Sigmoid colon (tissue), 7 donors: ENCODE results near the gene DPYSL3. TPM values are rescaled to one million over a fixed set of nuclear protein-coding genes. Genes with fewer than 3 reads are reported as not detected.

Experiments used
- DNase-seq: peaks from one replicate; pipeline ENCODE4 v3.0.0-alpha.2; 2019
- H3K27ac ChIP-seq, 4 donors: fragments of 200-600 bp; sonication (generic); one replicate each; pipeline ENCODE4 v1.5.1; 2016 to 2019; ENCODE audit warnings: mild to moderate bottlenecking in 1 of 4
- H3K27me3 ChIP-seq, 3 donors: fragments of 200-600 bp; sonication (generic); one replicate each; pipeline ENCODE4 v1.5.1; 2019; ENCODE audit warnings: mild to moderate bottlenecking in 1 of 3
- H3K36me3 ChIP-seq, 4 donors: fragments of 200-600 bp; sonication (generic); one replicate each; pipeline ENCODE4 v1.5.1; 2016 to 2019
- H3K4me1 ChIP-seq, 4 donors: fragments of 200-600 bp; sonication (generic); one replicate each; pipeline ENCODE4 v1.5.1; 2017 to 2019
- H3K4me3 ChIP-seq, 4 donors: fragments of 200-600 bp; sonication (generic); one replicate each; pipeline ENCODE4 v1.5.1; 2017 to 2019; ENCODE audit warnings: mild to moderate bottlenecking in 2 of 4, moderate library complexity in 1 of 4
- H3K9me3 ChIP-seq, 4 donors: fragments of 200-600 bp in 3 of 4; sonication (generic) in 3 of 4; one replicate each; pipeline versions ENCODE4 v1.5.1 to v1.6.1; 2013 to 2019
- CTCF ChIP-seq, 4 experiments: fragments of 450-650 bp in 3 of 4; fragments of 200-600 bp in 1 of 4; IDR thresholded peaks; one replicate each; pipeline ENCODE4 v1.5.1; 2016 to 2019; ENCODE audit warnings: antibody characterized with exemption in 4 of 4, mild to moderate bottlenecking in 3 of 4, moderate library complexity in 2 of 4
- EP300 ChIP-seq, 4 donors: sonication (generic); formaldehyde crosslinking; IDR thresholded peaks; one replicate each; pipeline ENCODE4 v1.6.1; 2017; ENCODE audit warnings: antibody characterized with exemption in 4 of 4
- POLR2A ChIP-seq, 2 donors: fragments of 450-650 bp; IDR thresholded peaks; one replicate each; pipeline ENCODE4 v1.6.1; 2016; ENCODE audit warnings: antibody characterized with exemption in 2 of 2, mild to moderate bottlenecking in 2 of 2, moderate library complexity in 2 of 2
- POLR2AphosphoS5 ChIP-seq, 4 donors: sonication (generic); formaldehyde crosslinking; IDR thresholded peaks; one replicate each; pipeline ENCODE4 v1.6.1; 2017; ENCODE audit warnings: antibody characterized with exemption in 4 of 4
- WGBS, 2 donors: extraction: QIAGEN DNeasy Blood & Tissue Kit; methylation state at CpG; one replicate each; pipeline ENCODE4 v1.1.7; 2013; 5-methylcytosine and 5-hydroxymethylcytosine counted together
- intact Hi-C: fragments of 100-400 bp; cut with DNase I; formaldehyde crosslinking; loops from one replicate; pipeline ENCODE4 v1.15.1; 2023
- polyA plus RNA-seq, 3 donors: library from polyadenylated mRNA; stranded (reverse); fragments of 200-250 nt; gene quantifications; one replicate each; pipeline ENCODE4 v1.2.3, GENCODE V29; 2013
- total RNA-seq, 4 donors: library from RNA; depleted of rRNA; stranded (reverse); fragments of >200 nt; gene quantifications; one replicate each; pipeline ENCODE4 v1.1.0, GENCODE V29; 2016
- donor health status: healthy with polysubstance abuse.
- donor health status: Bipolar disorder and iron deficiency.
- donor health status: healthy.

DPYSL3 gene
- total and polyA plus RNA-seq, 7 donors, result 4.2 to 343 (median 149) TPM

GRCh38 chr5:147426640-147427327 is 83.1 kb downstream of the DPYSL3 start:
- H3K9me3 ChIP-seq, result no peaks in the 10 kb centered on the region
- peak overlapping the region; percentile 10 to 78 (median 74) for H3K27ac ChIP-seq
- 64 to 80% methylated on average over 3 of the region's 3 CpGs for WGBS, 2 donors
- H3K4me3 ChIP-seq, result no peak overlapping the region
- intact Hi-C loops, result no loop called here
- H3K27me3 ChIP-seq, result no peaks in the 10 kb centered on the region
- TF ChIP-seq POLR2AphosphoS5 (IDR thresholded peaks at IDR 0.05) (no peak), CTCF (IDR thresholded peaks at IDR 0.05) (no peak), POLR2A (IDR thresholded peaks at IDR 0.05) (no peak), EP300 (IDR thresholded peaks at IDR 0.05) (no peak)
- peaks cover 0 to 59% (median 58%) of the 10 kb centered on the region in 4 donors for H3K4me1 ChIP-seq
- DNase-seq, result no peak
- H3K36me3 ChIP-seq, result peaks cover 0 to 17% (median 4%) of the 10 kb centered on the region in 4 donors

GRCh38 chr5:147418613-147419012 is 91.3 kb downstream of the DPYSL3 start:
- TF ChIP-seq EP300 (IDR thresholded peaks at IDR 0.05) (no peak), CTCF (IDR thresholded peaks at IDR 0.05) (no peak), POLR2A (IDR thresholded peaks at IDR 0.05) (no peak), POLR2AphosphoS5 (IDR thresholded peaks at IDR 0.05) (no peak)
- DNase-seq, result no peak
- WGBS, 2 donors, result 65 to 82% methylated on average over 2 of the region's 2 CpGs
- Histone ChIP-seq H3K27me3 (no peaks in the 10 kb centered on the region), H3K36me3 (peaks cover 2 to 27% (median 15%) of the 10 kb centered on the region in 4 donors), H3K9me3 (no peaks in the 10 kb centered on the region), H3K4me3 (no peak overlapping the region), H3K4me1 (peaks cover 0 to 70% (median 61%) of the 10 kb centered on the region in 4 donors), H3K27ac (peak overlapping the region; percentile 68 to 94 (median 89))
- intact Hi-C loops, result no loop called here

DNA sequence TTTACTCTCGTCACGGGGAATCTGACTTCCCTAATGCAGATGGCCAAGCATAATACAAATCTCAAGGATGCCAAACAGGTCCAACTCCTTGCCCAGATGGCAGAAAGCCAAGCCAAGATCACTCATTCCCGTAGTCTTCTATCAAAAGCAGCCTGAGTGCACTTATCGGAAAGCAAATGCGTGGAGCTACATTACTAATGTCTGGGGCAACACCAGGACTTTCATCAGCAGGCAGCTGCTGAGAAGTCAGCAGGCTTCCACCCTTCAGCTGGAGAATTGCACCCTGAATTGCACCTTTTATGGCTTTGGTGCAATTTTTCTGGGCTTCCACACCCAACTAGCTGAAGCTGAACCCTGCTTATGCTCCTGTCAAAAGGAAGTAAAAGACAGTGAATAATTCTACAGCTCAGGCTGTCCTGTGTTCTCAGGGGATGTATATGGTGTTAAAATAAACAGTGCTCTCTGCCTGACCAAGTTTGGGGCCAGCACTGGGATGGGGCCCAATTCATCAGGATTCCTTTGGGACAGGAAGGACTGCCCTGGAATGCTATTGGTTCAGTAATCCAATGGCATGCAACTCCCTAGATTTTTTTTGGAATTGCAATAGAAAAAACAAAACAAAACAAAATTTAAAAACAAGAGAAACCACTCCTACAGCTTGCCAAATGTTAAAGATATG is 92.6 kb downstream of the DPYSL3 start:
- intact Hi-C loops, result no loop called here
- peak; percentile 75 for DNase-seq
- H3K4me1 ChIP-seq, result peaks cover 0 to 84% (median 74%) of the 10 kb centered on the region in 4 donors
- WGBS, 2 donors, result 12 to 48% methylated on average over 5 of the region's 5 CpGs
- H3K36me3 ChIP-seq, result peaks cover 0 to 35% (median 17%) of the 10 kb centered on the region in 4 donors
- no peaks in the 10 kb centered on the region for H3K27me3 ChIP-seq
- peak overlapping the region; percentile 68 to 94 (median 89) for H3K27ac ChIP-seq
- no peak overlapping the region for H3K4me3 ChIP-seq
- no peaks in the 10 kb centered on the region for H3K9me3 ChIP-seq
- TF ChIP-seq EP300 (IDR thresholded peaks at IDR 0.05) (peak in 2 of 4 donors; percentile 66 to 68), CTCF (IDR thresholded peaks at IDR 0.05) (no peak), POLR2AphosphoS5 (IDR thresholded peaks at IDR 0.05) (peak; percentile 25 to 79 (median 38)), POLR2A (IDR thresholded peaks at IDR 0.05) (no peak)

GRCh38 chr5:147415651-147416050 is 94.2 kb downstream of the DPYSL3 start:
- no peaks in the 10 kb centered on the region for H3K9me3 ChIP-seq
- H3K27ac ChIP-seq, result peak overlapping the region; percentile 68 to 94 (median 89)
- intact Hi-C loops, result no loop called here
- peaks cover 0 to 40% (median 17%) of the 10 kb centered on the region in 4 donors for H3K36me3 ChIP-seq
- no peak overlapping the region for H3K4me3 ChIP-seq
- TF ChIP-seq CTCF (IDR thresholded peaks at IDR 0.05) (no peak), POLR2AphosphoS5 (IDR thresholded peaks at IDR 0.05) (no peak), POLR2A (IDR thresholded peaks at IDR 0.05) (no peak), EP300 (IDR thresholded peaks at IDR 0.05) (no peak)
- 72 to 89% methylated on average over 3 of the region's 3 CpGs for WGBS, 2 donors
- DNase-seq, result no peak
- H3K4me1 ChIP-seq, result peaks cover 0 to 97% (median 86%) of the 10 kb centered on the region in 4 donors
- no peaks in the 10 kb centered on the region for H3K27me3 ChIP-seq
